Type B pancreatic cell (in vitro differentiated cells): ENCODE results near the gene LNP1. TPM values are rescaled to one million over a fixed set of nuclear protein-coding genes. Genes with fewer than 3 reads are reported as not detected.
"Not testable (repeated sequence)": the region's sequence is repeated elsewhere in the genome, so short reads cannot be mapped to it uniquely, and the experiment has no call there.

Experiments used
- DNase-seq: peaks from one replicate; pipeline ENCODE4 v3.0.0; 2021; ENCODE audit warnings: mixed read lengths; ENCODE audit not compliant: unreplicated experiment; ENCODE audit errors: extremely low spot score
- H3K27ac Mint-ChIP-seq: 2 replicates; pipeline ENCODE4 v1.8.0; 2021; ENCODE audit warnings: mild to moderate bottlenecking, mixed read lengths
- H3K27me3 Mint-ChIP-seq: 2 replicates; pipeline ENCODE4 v1.8.0; 2021; ENCODE audit warnings: mixed read lengths
- H3K36me3 Mint-ChIP-seq: 2 replicates; pipeline ENCODE4 v1.8.0; 2021; ENCODE audit warnings: mixed read lengths
- H3K4me1 Mint-ChIP-seq: one replicate; pipeline ENCODE4 v1.8.0; 2021; ENCODE audit warnings: mixed read lengths; ENCODE audit not compliant: unreplicated experiment
- H3K4me3 Mint-ChIP-seq: 2 replicates; pipeline ENCODE4 v1.8.0; 2021; ENCODE audit warnings: mild to moderate bottlenecking, mixed read lengths
- H3K9me3 Mint-ChIP-seq: 2 replicates; pipeline ENCODE4 v1.8.0; 2021; ENCODE audit warnings: mixed read lengths
- CTCF ChIP-seq: fragments of 200-600 bp; sonication (generic); conservative IDR thresholded peaks from 2 replicates; pipeline ENCODE4 v1.5.0; 2021; ENCODE audit warnings: antibody characterized with exemption, mild to moderate bottlenecking
- total RNA-seq: library from RNA; stranded (reverse); gene quantifications from 2 replicates; pipeline ENCODE4 v1.2.1, GENCODE V29; 2021; ENCODE audit warnings: low replicate concordance

LNP1 gene
- total RNA-seq, 1 donor from 2014 or later = 6.2 TPM

- H3K36me3 Mint-ChIP-seq = peaks cover 22% of the 10 kb centered on the region
- no peaks in the 10 kb centered on the region for H3K27me3 Mint-ChIP-seq
- H3K27ac Mint-ChIP-seq = no peak overlapping the region
- no peak for TF ChIP-seq CTCF
- no peak overlapping the region for H3K4me3 Mint-ChIP-seq
- no peaks in the 10 kb centered on the region for H3K4me1 Mint-ChIP-seq
- peaks cover 3% of the 10 kb centered on the region for H3K9me3 Mint-ChIP-seq
- DNase-seq = no peak
These were observed 36.6 kb downstream of the LNP1 start for GRCh38 chr3:100437721-100438622.

- no peak for TF ChIP-seq CTCF
- H3K36me3 Mint-ChIP-seq = peaks cover 17% of the 10 kb centered on the region
- peaks cover 3% of the 10 kb centered on the region for H3K9me3 Mint-ChIP-seq
- DNase-seq = no peak
- no peak overlapping the region for H3K4me3 Mint-ChIP-seq
- H3K27me3 Mint-ChIP-seq = no peaks in the 10 kb centered on the region
- H3K27ac Mint-ChIP-seq = no peak overlapping the region
- H3K4me1 Mint-ChIP-seq = no peaks in the 10 kb centered on the region
These were observed 37.3 kb downstream of the LNP1 start for GRCh38 chr3:100438623-100438974.

GRCh38 chr3:100440895-100441294 lies 39.6 kb downstream of the LNP1 start:
- no peaks in the 10 kb centered on the region for H3K27me3 Mint-ChIP-seq
- peaks cover 9% of the 10 kb centered on the region for H3K36me3 Mint-ChIP-seq
- no peak for DNase-seq
- no peak overlapping the region for H3K4me3 Mint-ChIP-seq
- H3K9me3 Mint-ChIP-seq = no peaks in the 10 kb centered on the region
- H3K4me1 Mint-ChIP-seq = no peaks in the 10 kb centered on the region
- no peak overlapping the region for H3K27ac Mint-ChIP-seq
- no peak for TF ChIP-seq CTCF

- TF ChIP-seq CTCF = no peak
- H3K4me3 Mint-ChIP-seq = no peak overlapping the region
- DNase-seq = no peak
- no peak overlapping the region for H3K27ac Mint-ChIP-seq
- peaks cover 9% of the 10 kb centered on the region for H3K36me3 Mint-ChIP-seq
- no peaks in the 10 kb centered on the region for H3K27me3 Mint-ChIP-seq
- no peaks in the 10 kb centered on the region for H3K9me3 Mint-ChIP-seq
- no peaks in the 10 kb centered on the region for H3K4me1 Mint-ChIP-seq
These were observed 42.4 kb downstream of the LNP1 start for GRCh38 chr3:100443690-100444089.

- H3K36me3 Mint-ChIP-seq, H3K4me1 Mint-ChIP-seq, DNase-seq, H3K27me3 Mint-ChIP-seq, H3K9me3 Mint-ChIP-seq, H3K27ac Mint-ChIP-seq, H3K4me3 Mint-ChIP-seq: not testable (repeated sequence)
These were observed 45.7 kb downstream of the LNP1 start for GRCh38 chr3:100447067-100447466.

- DNase-seq = no peak
- H3K27ac Mint-ChIP-seq = no peak overlapping the region
- H3K27me3 Mint-ChIP-seq = no peaks in the 10 kb centered on the region
- H3K4me1 Mint-ChIP-seq = no peaks in the 10 kb centered on the region
- no peak overlapping the region for H3K4me3 Mint-ChIP-seq
- TF ChIP-seq CTCF = no peak
- peaks cover 10% of the 10 kb centered on the region for H3K36me3 Mint-ChIP-seq
- no peaks in the 10 kb centered on the region for H3K9me3 Mint-ChIP-seq
These were observed 46.7 kb downstream of the LNP1 start for GRCh38 chr3:100448079-100448478.
